ENCODE data around the gene DNAJC17.

Gene DNAJC17

DNA sequence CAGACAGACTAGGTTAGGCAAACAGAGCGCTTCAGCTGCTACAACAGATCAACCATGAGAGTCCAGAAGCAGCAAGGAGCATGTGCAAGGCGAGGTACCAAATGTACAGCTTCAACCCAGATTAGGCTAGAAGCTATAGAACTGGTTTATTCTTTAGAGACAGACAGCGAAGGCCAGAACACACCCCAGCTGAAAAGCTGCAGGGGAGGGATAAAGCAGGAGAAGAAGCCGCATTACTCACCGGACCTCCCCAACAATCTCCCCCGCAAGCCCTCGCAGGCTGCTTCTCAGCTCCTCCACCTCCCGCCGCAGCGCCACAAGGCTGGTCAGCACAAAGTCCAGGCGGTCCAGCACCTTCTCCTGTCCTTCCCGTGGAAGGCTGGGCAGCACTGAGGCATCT lies 55.5 kb downstream of the DNAJC17 start:
- H3K27me3 Mint-ChIP-seq: no peaks in the 10 kb centered on the region
- peaks cover 2% of the 10 kb centered on the region for H3K36me3 Mint-ChIP-seq
- no peaks in the 10 kb centered on the region for H3K9me3 Mint-ChIP-seq (ENCODE audit: low read depth)
- no peak overlapping the region for H3K27ac Mint-ChIP-seq
- H3K4me3 Mint-ChIP-seq: no peak overlapping the region
- peaks cover 17% of the 10 kb centered on the region for H3K4me1 Mint-ChIP-seq (ENCODE audit: low read depth)

DNA sequence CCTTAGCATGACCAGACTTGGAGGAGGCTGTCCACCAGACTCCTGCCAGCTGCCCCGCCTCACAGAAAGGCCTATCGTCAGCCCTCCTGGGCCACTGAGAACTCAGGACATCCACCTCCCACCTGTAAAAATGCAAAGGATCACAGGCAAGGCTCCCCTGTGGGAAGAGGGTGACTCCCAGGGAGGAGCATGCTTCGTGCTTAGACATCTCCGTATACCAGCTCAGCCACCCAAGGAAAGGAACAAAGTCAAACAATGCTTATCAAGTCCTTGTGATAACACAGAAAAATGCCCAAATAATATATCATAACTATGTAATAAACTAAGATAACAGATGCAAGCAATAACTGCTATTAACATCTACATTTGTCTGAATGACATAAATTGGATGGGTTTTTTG lies 56.4 kb downstream of the DNAJC17 start:
- Mint-ChIP-seq H3K36me3 (peaks cover 2% of the 10 kb centered on the region), H3K9me3 (ENCODE audit: low read depth) (no peaks in the 10 kb centered on the region), H3K4me1 (ENCODE audit: low read depth) (peaks cover 17% of the 10 kb centered on the region), H3K4me3 (no peak overlapping the region), H3K27ac (no peak overlapping the region), H3K27me3 (no peaks in the 10 kb centered on the region)

DNA sequence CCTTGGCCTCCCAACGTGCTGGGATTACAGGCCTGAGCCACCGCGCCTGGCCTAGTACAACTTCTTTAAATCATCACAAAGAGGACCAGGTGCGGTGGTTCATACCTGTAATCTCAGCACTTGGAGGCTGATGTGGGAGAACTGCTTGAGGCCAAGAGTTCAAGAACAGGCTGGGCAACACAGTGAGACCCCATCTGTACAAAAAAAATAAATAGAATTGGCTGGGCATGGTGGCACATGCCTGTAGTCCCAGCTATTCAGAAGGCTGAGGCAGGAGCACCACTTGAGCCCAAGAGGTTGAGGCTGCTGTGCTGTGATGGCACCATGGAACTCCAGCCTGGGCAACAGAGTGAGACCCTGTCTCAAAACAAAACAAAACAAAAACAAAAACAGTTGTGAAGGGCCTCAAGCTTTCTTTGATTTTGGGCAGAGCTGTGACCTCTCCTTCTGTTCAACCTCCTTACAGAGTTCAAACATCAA lies 58.1 kb downstream of the DNAJC17 start:
- Mint-ChIP-seq H3K4me3 (no peak overlapping the region), H3K4me1 (ENCODE audit: low read depth) (peaks cover 18% of the 10 kb centered on the region), H3K36me3 (peaks cover 2% of the 10 kb centered on the region), H3K27me3 (no peaks in the 10 kb centered on the region), H3K9me3 (ENCODE audit: low read depth) (no peaks in the 10 kb centered on the region), H3K27ac (no peak overlapping the region)

DNA sequence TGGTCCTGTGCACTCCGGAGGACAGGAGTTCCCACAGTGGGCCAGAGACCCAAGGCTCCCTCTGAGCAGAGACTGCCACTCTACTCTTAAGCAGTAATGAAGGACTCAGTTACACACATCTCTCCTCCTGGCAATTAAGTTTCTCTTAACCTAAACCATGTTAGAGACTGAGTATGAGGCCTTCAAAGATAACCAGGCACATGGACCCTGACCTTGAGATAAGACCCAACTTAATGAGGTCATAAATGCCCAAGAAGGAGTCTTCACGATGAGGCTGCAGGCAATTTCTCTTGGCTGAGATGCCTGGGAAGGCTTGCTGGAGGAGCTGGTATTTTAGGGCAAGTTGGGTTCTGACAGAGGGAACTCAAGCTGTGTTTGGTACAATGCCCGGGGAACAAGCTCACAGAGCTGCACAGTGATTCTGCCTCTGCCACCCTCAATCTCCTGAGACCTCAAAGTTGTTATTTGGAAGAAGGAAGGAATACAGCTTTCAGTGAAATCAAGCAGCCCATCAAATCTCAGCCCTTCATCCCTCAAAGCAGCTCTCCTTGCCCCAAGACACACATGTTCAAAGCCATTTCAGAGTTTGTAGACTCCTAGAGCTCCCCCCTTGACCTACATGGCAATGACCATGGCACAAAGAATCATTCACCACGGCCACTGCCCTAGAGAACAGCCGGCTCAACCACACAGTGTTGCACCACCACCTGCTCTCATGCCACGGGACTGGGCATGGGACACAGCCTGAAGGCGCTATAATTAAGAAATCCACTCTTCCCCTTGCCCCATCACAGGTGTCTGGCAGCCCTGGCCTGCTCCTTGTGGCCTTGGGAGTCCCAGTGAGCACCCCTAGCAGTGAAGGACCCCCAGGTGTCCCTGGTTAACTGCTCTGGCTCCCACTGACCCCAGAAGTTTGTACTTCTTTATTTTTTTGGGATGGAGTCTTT lies 59.3 kb downstream of the DNAJC17 start:
- peaks cover 17% of the 10 kb centered on the region for H3K4me1 Mint-ChIP-seq (ENCODE audit: low read depth)
- no peaks in the 10 kb centered on the region for H3K36me3 Mint-ChIP-seq
- no peaks in the 10 kb centered on the region for H3K27me3 Mint-ChIP-seq
- H3K9me3 Mint-ChIP-seq (ENCODE audit: low read depth): no peaks in the 10 kb centered on the region
- peak overlapping the region; percentile 66 for H3K27ac Mint-ChIP-seq
- H3K4me3 Mint-ChIP-seq: no peak overlapping the region

DNA sequence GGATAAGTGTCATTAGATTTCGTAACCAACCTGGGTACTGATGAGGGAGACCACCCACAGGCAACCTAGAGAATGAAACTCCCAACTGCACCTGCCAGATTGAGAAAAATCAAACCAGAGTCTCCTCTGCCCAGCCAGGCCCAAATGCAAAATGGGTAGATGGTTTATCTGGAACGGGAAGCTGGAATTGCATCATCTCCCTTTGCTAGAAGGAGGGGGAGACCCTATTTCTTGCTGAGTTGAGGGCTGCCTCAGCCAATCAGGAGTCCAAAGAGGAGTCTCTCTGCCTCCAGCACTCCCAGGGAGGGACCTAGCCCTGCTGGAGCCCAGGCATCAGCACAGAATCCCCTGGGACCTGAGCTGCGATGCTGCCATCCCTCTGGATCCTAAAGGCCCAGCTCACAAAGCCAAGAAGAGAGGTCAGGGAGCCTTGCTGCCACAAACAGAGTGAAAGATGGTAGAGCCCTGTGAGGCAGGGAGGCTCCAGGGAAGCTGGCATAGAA lies 60.3 kb downstream of the DNAJC17 start:
- peaks cover 8% of the 10 kb centered on the region for H3K4me1 Mint-ChIP-seq (ENCODE audit: low read depth)
- H3K36me3 Mint-ChIP-seq: no peaks in the 10 kb centered on the region
- no peaks in the 10 kb centered on the region for H3K27me3 Mint-ChIP-seq
- H3K27ac Mint-ChIP-seq: no peak overlapping the region
- H3K4me3 Mint-ChIP-seq: no peak overlapping the region
- no peaks in the 10 kb centered on the region for H3K9me3 Mint-ChIP-seq (ENCODE audit: low read depth)

DNA sequence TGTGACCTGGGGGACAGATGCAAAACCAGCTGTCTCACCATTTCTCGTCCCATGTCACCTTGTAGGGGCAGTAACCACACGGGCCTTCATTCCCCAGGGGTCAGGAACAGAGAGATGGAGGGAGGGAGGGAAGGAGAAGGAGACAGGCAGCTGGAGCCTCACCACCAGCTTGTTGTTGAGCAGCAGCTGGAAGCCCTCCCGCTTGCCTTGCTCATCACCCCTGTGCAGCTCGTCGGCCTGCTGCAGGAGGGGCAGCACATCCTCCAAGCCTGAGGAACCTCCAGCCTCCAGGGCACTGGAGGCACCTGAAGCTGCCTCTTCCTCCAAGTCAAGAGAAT lies 62.5 kb downstream of the DNAJC17 start:
- Mint-ChIP-seq H3K9me3 (ENCODE audit: low read depth) (no peaks in the 10 kb centered on the region), H3K4me3 (no peak overlapping the region), H3K4me1 (ENCODE audit: low read depth) (peaks cover 8% of the 10 kb centered on the region), H3K36me3 (no peaks in the 10 kb centered on the region), H3K27ac (peak overlapping the region; percentile 78), H3K27me3 (no peaks in the 10 kb centered on the region)

DNA sequence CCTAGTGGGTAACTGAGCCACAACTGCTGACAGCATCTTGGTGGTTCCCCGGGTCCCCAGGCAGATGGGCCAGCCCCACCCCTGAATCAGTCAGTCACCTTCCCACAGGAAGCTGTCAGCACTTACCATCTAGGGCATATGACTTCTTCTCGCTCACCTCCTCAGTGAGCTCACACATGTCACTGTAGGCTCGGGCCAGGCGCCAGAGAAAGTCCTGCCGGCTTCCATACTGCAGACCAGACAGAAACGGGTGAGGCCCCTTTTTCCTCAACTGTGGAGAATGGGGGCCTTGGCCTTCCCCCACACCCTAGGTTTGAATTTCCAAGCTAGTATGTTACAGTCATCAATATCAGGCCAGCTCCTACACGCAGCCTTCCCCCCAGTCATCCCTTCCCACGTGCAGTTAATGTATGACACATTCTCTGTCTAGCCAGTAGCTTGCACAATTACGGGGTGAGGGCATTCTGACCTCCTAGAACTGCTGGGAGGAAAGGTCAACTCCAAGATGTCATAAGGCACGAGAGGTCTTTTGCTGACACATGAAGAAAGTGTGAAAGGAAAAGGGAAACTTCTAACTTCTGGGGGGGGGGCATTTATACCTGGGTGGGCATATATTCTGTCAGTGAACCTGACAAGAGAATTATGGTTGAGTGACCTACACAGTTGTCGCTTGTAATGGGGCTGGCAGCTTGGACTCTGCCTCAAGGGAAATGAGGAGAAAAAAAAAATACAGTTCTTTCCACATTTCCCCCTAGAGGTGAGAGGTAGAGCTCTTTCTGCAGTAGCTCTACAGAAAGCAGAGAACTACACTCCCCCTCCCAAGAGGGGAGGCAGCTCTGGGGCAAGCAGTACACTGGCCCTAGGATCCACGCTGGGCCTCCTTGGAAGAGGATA lies 63.1 kb downstream of the DNAJC17 start:
- Mint-ChIP-seq H3K4me3 (peak overlapping the region; percentile 21), H3K27me3 (no peaks in the 10 kb centered on the region), H3K9me3 (ENCODE audit: low read depth) (no peaks in the 10 kb centered on the region), H3K36me3 (no peaks in the 10 kb centered on the region), H3K27ac (peak overlapping the region; percentile 78), H3K4me1 (ENCODE audit: low read depth) (peaks cover 8% of the 10 kb centered on the region)

DNA sequence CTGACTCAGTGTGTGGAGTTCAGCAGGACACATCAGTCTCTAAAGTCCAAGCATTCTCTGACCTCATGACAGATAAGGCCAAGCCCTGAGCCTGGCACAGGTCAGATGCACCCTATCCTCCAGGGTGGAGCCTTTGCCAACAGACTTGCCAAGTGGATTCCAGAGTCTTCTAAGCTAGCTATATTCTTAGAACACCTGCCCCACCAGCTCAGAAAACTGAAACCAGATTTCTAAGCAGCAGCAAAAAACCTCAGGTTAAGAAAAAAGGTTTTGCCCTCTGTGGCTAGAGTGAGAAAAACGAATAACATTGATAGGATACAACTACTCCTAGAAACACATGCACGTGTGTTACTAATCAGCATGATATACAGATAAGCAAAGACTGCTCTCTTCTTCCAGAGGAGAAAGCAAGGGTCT lies 63.8 kb downstream of the DNAJC17 start:
- Mint-ChIP-seq H3K9me3 (ENCODE audit: low read depth) (no peaks in the 10 kb centered on the region), H3K4me3 (no peak overlapping the region)

DNA sequence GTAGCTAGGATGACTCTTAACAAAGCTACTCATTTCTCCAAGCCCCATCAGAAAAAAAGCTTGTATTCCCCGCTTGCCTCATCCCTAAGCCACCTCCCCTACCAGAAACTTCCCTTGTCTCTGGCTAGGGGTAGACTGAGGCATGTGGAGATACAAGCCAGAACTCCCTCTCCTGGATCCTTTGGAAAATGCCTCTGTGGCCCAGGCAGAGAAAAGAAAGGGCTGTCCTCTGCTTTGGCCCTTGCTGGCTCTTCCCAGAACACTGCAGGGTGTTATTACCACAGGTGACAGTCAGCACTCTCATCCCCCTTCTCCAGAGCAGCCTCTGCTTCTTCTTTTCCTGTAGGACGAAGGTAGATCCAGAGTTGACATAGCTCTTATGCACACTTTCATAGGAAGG lies 67.4 kb downstream of the DNAJC17 start:
- H3K9me3 Mint-ChIP-seq (ENCODE audit: low read depth): no peaks in the 10 kb centered on the region
- no peaks in the 10 kb centered on the region for H3K27me3 Mint-ChIP-seq
- no peaks in the 10 kb centered on the region for H3K36me3 Mint-ChIP-seq
- H3K27ac Mint-ChIP-seq: no peak overlapping the region
- peaks cover 8% of the 10 kb centered on the region for H3K4me1 Mint-ChIP-seq (ENCODE audit: low read depth)
- H3K4me3 Mint-ChIP-seq: no peak overlapping the region

More for the DNA sequence above, 63.8 kb downstream of the DNAJC17 start:
- no peaks in the 10 kb centered on the region for H3K36me3 Mint-ChIP-seq
- H3K27me3 Mint-ChIP-seq: no peaks in the 10 kb centered on the region
- H3K27ac Mint-ChIP-seq: peak overlapping the region; percentile 78
- peaks cover 8% of the 10 kb centered on the region for H3K4me1 Mint-ChIP-seq (ENCODE audit: low read depth)

DNA sequence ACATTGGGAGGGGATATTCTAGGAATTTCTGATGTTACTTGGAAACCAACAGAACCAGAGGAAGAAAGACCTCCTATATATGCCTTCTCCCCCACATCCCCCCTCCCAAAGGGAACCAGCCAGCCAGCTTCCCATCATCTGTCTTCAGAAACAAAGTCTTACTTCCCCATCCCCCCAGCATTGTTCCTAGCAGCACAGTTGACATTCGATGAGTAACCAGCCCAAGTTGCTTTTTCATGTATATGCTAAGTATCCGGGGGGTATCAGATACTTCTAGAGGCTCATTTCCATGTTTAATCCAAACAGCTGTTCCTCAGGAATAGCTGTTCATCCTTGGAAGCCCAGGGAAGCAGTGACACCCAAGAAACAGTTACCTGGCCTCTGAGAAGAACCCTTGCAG lies 68.2 kb downstream of the DNAJC17 start:
- no peak overlapping the region for H3K27ac Mint-ChIP-seq

DNA sequence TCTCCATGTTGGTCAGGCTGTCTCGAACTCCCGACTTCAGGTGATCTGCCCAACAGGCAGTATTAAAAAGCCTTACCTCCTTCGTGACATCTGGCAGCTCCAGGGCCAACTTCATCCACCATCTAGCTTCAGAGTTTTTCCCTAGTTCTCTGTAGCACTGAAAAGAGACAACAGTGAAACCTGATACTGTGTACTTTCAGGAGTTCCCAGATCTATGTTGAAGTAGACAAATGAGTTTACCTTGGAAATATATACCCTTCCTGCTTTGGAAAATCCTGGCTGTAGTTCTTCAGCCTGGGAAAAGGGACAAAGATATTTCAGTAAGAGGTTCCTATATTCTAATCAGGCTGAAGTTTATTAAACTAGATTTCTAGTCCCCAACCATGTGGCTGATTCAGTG lies 70.2 kb downstream of the DNAJC17 start:
- peaks cover 3% of the 10 kb centered on the region for H3K36me3 Mint-ChIP-seq
- H3K4me3 Mint-ChIP-seq: no peak overlapping the region
- H3K4me1 Mint-ChIP-seq (ENCODE audit: low read depth): no peaks in the 10 kb centered on the region
- H3K9me3 Mint-ChIP-seq (ENCODE audit: low read depth): no peaks in the 10 kb centered on the region
- no peak overlapping the region for H3K27ac Mint-ChIP-seq
- no peaks in the 10 kb centered on the region for H3K27me3 Mint-ChIP-seq

More for the DNA sequence above, 68.2 kb downstream of the DNAJC17 start:
- Mint-ChIP-seq H3K27me3 (no peaks in the 10 kb centered on the region), H3K4me1 (ENCODE audit: low read depth) (peaks cover 6% of the 10 kb centered on the region), H3K9me3 (ENCODE audit: low read depth) (no peaks in the 10 kb centered on the region), H3K36me3 (no peaks in the 10 kb centered on the region), H3K4me3 (no peak overlapping the region)

DNA sequence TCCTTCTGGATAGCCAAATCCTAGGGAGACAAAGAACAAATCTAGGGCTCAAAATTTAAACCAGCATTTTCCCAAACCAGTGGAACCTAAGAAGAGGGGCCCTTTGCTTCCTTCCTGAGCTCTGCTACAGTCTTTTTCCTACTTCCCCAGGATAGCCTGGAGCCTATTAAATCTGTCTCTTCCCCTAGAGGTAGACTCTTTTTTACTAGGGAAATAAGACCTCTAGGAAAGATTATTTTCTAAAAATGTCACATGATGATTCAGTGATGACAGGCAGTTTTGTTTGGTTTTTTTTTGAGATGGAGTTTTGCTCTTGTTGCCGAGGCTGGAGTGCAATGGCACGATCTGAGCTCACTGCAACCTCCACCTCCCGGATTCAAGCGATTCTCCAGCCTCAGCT lies 70.7 kb downstream of the DNAJC17 start:
- no peak overlapping the region for H3K27ac Mint-ChIP-seq
- no peaks in the 10 kb centered on the region for H3K9me3 Mint-ChIP-seq (ENCODE audit: low read depth)
- peaks cover 3% of the 10 kb centered on the region for H3K36me3 Mint-ChIP-seq
- no peaks in the 10 kb centered on the region for H3K27me3 Mint-ChIP-seq
- no peak overlapping the region for H3K4me3 Mint-ChIP-seq
- H3K4me1 Mint-ChIP-seq (ENCODE audit: low read depth): no peaks in the 10 kb centered on the region

DNA sequence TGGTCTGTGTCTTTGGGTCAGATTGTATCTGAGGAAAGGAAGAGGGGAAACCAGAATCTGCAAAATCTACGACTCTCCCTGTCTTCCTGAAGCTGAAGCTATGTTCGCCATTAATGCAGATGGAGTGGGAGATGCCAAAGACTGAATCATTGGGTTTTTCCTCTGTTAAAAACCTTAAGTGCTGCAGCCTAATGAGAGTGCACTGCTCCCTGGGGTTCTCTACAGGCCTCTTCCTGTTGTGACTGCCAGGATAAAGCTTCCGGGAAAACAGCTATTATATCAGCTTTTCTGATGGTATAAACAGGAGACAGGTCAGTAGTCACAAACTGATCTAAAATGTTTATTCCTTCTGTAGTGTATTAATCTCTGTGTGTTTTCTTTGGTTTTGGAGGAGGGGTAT lies 76.2 kb downstream of the DNAJC17 start:
- H3K27ac Mint-ChIP-seq: no peak overlapping the region
- H3K36me3 Mint-ChIP-seq: peaks cover 3% of the 10 kb centered on the region
- no peaks in the 10 kb centered on the region for H3K9me3 Mint-ChIP-seq (ENCODE audit: low read depth)
- H3K27me3 Mint-ChIP-seq: no peaks in the 10 kb centered on the region
- no peak overlapping the region for H3K4me3 Mint-ChIP-seq
- H3K4me1 Mint-ChIP-seq (ENCODE audit: low read depth): no peaks in the 10 kb centered on the region

DNA sequence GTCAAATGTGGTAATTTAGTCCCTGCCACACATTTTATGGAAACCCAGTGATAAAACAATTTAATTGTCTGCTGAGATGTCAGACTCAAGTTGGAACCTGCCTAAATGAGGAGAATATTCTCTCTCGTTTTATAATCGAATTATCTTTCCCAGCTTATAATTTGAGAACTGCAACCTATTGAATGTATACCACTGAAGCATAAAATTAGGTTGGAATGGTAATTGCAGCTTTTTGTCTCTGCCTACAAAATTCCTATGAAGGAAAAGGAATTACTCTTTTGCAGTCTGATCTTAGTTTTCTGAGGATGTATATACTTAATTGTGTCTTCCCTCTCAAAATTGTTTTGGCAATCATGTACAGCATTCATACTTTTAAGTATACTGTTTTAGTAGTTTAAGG lies 83.4 kb downstream of the DNAJC17 start:
- Mint-ChIP-seq H3K27ac (no peak overlapping the region), H3K4me1 (ENCODE audit: low read depth) (peaks cover 9% of the 10 kb centered on the region), H3K4me3 (no peak overlapping the region), H3K9me3 (ENCODE audit: low read depth) (no peaks in the 10 kb centered on the region), H3K36me3 (peaks cover 2% of the 10 kb centered on the region), H3K27me3 (no peaks in the 10 kb centered on the region)

DNA sequence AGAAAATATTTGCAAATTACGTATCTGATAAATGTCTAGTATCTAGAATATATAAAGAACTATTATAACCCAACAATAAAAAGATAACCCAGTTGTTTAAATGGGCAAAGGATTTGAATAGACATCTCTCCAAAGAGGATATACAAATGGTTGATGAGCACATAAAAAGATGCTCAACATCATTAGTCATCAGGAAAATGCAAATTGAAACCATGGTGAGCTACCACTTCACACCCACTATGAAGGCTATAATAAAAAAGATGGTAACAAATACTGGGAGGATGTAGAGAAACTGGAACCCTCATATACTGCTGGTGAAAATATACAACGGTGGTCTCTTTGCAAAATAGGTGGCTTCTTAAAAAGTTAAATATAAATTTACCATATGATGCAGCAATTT lies 84.3 kb downstream of the DNAJC17 start:
- Mint-ChIP-seq H3K27me3 (no peaks in the 10 kb centered on the region), H3K4me3 (no peak overlapping the region), H3K9me3 (ENCODE audit: low read depth) (no peaks in the 10 kb centered on the region), H3K36me3 (peaks cover 2% of the 10 kb centered on the region), H3K27ac (no peak overlapping the region), H3K4me1 (ENCODE audit: low read depth) (peaks cover 9% of the 10 kb centered on the region)

Measured in activated naive CD8-positive, alpha-beta T cell (primary cell).